K562 (cell line): Measurements from ENCODE around the gene THYN1. TPM values are rescaled to one million over a fixed set of nuclear protein-coding genes. Genes with fewer than 3 reads are reported as not detected.

ENCODE experiments used
- ATAC-seq: fragments of 200-7000 bp; cut with Tn5 transposase; 3 replicates; pipeline ENCODE4 v1.9.1; 2020; ENCODE audit warnings: moderate library complexity
- BruUV-seq: library from RNA; stranded (reverse); fragments of 400-500 nt; replicated peaks from 2 replicates; lab custom pipeline; 2021; lab: Mats Ljungman, UMichigan
- CTCF ChIA-PET: fragments of 300-600 bp; formaldehyde crosslinking; extraction: SDS; loops from one replicate; lab custom pipeline; 2021; ENCODE audit warnings: low intra/inter-chr PET ratio; lab: Yijun Ruan, JAX
- POLR2A ChIA-PET: fragments of 300-600, 350-650 bp; sonication (Branson Sonifier 250); formaldehyde crosslinking; extraction: SDS; loops from one replicate; lab custom pipeline; 2021; ENCODE audit warnings: antibody characterized with exemption, inconsistent platforms; lab: Yijun Ruan, JAX
- DNase-seq, 4 experiments: peaks; one replicate each; pipeline versions ENCODE4 v3.0.0 to v3.0.0-alpha.2; 2011 to 2018; ENCODE audit warnings: low spot score in 3 of 4, mixed read lengths in 3 of 4; ENCODE audit errors: extremely low read depth in 1 of 4
- FAIRE-seq: peaks from 2 replicates; lab custom pipeline; 2011; peaks lifted over from hg19 to GRCh38; lab: Jason Lieb, UNC
- H2AFZ ChIP-seq: 2 replicates; pipeline ENCODE4 v1.6.0; 2011; ENCODE audit warnings: low read depth, low read length, control low read depth, inconsistent platforms
- H3K27ac ChIP-seq: fragments of 200-600 bp; 3 replicates; pipeline ENCODE4 v1.8.0; 2011; ENCODE audit warnings: low read depth, mild to moderate bottlenecking, control low read depth, inconsistent platforms, low read length, moderate library complexity, mixed read lengths; ENCODE audit errors: extremely low read depth
- H3K27me3 ChIP-seq, 2 experiments: fragments of 300-600 bp in 1 of 2; 2 replicates in 1 of 2; 3 replicates in 1 of 2; pipeline versions ENCODE4 v1.6.0 to v1.8.0; 2011; ENCODE audit warnings: inconsistent platforms in 2 of 2, low read length in 2 of 2, mild to moderate bottlenecking in 1 of 2, mixed read lengths in 1 of 2, moderate library complexity in 1 of 2; ENCODE audit not compliant: control insufficient read depth in 2 of 2, insufficient read depth in 2 of 2
- H3K36me3 ChIP-seq: fragments of 300-600 bp; 3 replicates; pipeline ENCODE4 v1.8.0; 2011; ENCODE audit warnings: mild to moderate bottlenecking, low read length, inconsistent platforms; ENCODE audit not compliant: control insufficient read depth, insufficient read depth
- H3K4me1 ChIP-seq, 2 experiments: fragments of 200-600 bp in 1 of 2; replicated peaks in 1 of 2; 2 replicates in 1 of 2; 3 replicates in 1 of 2; pipeline versions ENCODE4 v1.5.1 to v1.8.0; 2011; ENCODE audit warnings: inconsistent platforms in 2 of 2, low read length in 2 of 2, mild to moderate bottlenecking in 1 of 2, mixed read lengths in 1 of 2, moderate library complexity in 1 of 2; ENCODE audit not compliant: control insufficient read depth in 2 of 2, insufficient read depth in 2 of 2
- H3K4me2 ChIP-seq: 2 replicates; pipeline ENCODE4 v1.6.1; 2011; ENCODE audit warnings: low read length, control low read depth, inconsistent platforms, mixed read lengths; ENCODE audit not compliant: insufficient read depth
- H3K4me3 ChIP-seq: fragments of 200-600 bp; sonication (generic), shearing (Covaris generic); 2 replicates; pipeline ENCODE4 v1.5.1; 2016; ENCODE audit warnings: control low read depth, inconsistent platforms
- H3K79me2 ChIP-seq: fragments of 200-600 bp; 3 replicates; pipeline ENCODE4 v1.8.0; 2011; ENCODE audit warnings: low read length, inconsistent platforms; ENCODE audit not compliant: control insufficient read depth, insufficient read depth
- H3K9ac ChIP-seq, 2 experiments: 2 replicates each; pipeline versions ENCODE4 v1.6.0 to v1.6.1; 2011; ENCODE audit warnings: low read depth in 2 of 2, low read length in 2 of 2, control low read depth in 1 of 2, inconsistent platforms in 1 of 2, mild to moderate bottlenecking in 1 of 2, mixed read lengths in 1 of 2; ENCODE audit not compliant: insufficient read depth in 1 of 2
- H3K9me1 ChIP-seq: one replicate; pipeline ENCODE4 v1.6.0; 2011; ENCODE audit warnings: inconsistent platforms, mild to moderate bottlenecking, low read length, moderate library complexity; ENCODE audit not compliant: control insufficient read depth, insufficient read depth
- H3K9me3 ChIP-seq: replicated peaks from 2 replicates; pipeline ENCODE4 v1.5.1; 2011; ENCODE audit warnings: low read depth, low read length, inconsistent platforms; ENCODE audit not compliant: control insufficient read depth, insufficient read depth
- H4K20me1 ChIP-seq: replicated peaks from 2 replicates; pipeline ENCODE4 v1.6.1; 2011; ENCODE audit warnings: low read length, inconsistent platforms, mixed read lengths; ENCODE audit not compliant: control insufficient read depth, insufficient read depth
- EGR1 ChIP-seq: fragments of 450-650 bp; conservative IDR thresholded peaks from 2 replicates; pipeline ENCODE4 v1.6.1; 2017; ENCODE audit warnings: mild to moderate bottlenecking
- FIP1L1 ChIP-seq: fragments of 200-400 bp; formaldehyde crosslinking; IDR thresholded peaks from 2 replicates; pipeline ENCODE4 v1.6.1; 2018; ENCODE audit warnings: mild to moderate bottlenecking, low read depth, low read length; ENCODE audit not compliant: poor library complexity, severe bottlenecking
- KAT7 ChIP-seq: sonication (generic); formaldehyde crosslinking; IDR thresholded peaks from 2 replicates; pipeline ENCODE4 v1.8.0; 2022; ENCODE audit warnings: missing genetic modification reagents, mild to moderate bottlenecking, borderline replicate concordance
- KDM1A ChIP-seq, 2 experiments: fragments of 450-650 bp; IDR thresholded peaks; 2 replicates each; pipeline ENCODE4 v1.6.1; 2016; ENCODE audit warnings: mild to moderate bottlenecking in 2 of 2
- KLF16 ChIP-seq: IDR thresholded peaks from 2 replicates; pipeline ENCODE4 v1.6.1; 2016; ENCODE audit warnings: antibody characterized with exemption
- MTA2 ChIP-seq: fragments of 450-650 bp; IDR thresholded peaks from 2 replicates; pipeline ENCODE4 v1.6.1; 2016; ENCODE audit warnings: low read depth
- NRF1 ChIP-seq, 2 experiments: fragments of 450-650 bp; IDR thresholded peaks in 1 of 2; conservative IDR thresholded peaks in 1 of 2; 2 replicates each; pipeline ENCODE4 v1.6.1; 2014; ENCODE audit warnings: mild to moderate bottlenecking in 2 of 2
- NUFIP1 ChIP-seq: fragments of 450-650 bp; IDR thresholded peaks from 2 replicates; pipeline ENCODE4 v1.6.1; 2018; ENCODE audit not compliant: partially characterized antibody
- PBX2 ChIP-seq, 2 experiments: IDR thresholded peaks in 1 of 2; conservative IDR thresholded peaks in 1 of 2; 2 replicates each; pipeline ENCODE4 v1.6.1; 2016; ENCODE audit warnings: low read depth in 2 of 2, mild to moderate bottlenecking in 1 of 2, missing compliant biosample characterization in 1 of 2, missing genetic modification characterization in 1 of 2, moderate library complexity in 1 of 2
- PHF20 ChIP-seq: fragments of 450-650 bp; IDR thresholded peaks from 2 replicates; pipeline ENCODE4 v1.6.1; 2018; ENCODE audit not compliant: partially characterized antibody
- POLR2AphosphoS5 ChIP-seq: IDR thresholded peaks from 2 replicates; pipeline ENCODE4 v1.6.1; 2011; ENCODE audit warnings: mild to moderate bottlenecking, low read depth, low read length, moderate library complexity; ENCODE audit not compliant: control insufficient read depth, insufficient read depth
- SMARCA4 ChIP-seq: fragments of 450-650 bp; IDR thresholded peaks from 2 replicates; pipeline ENCODE4 v1.6.1; 2016
- SREBF2 ChIP-seq: sonication (generic); formaldehyde crosslinking; IDR thresholded peaks from 2 replicates; pipeline ENCODE4 v1.4.0; 2020; ENCODE audit warnings: mild to moderate bottlenecking, missing genetic modification reagents
- SRSF7 ChIP-seq: fragments of 200-400 bp; formaldehyde crosslinking; optimal IDR thresholded peaks from 2 replicates; pipeline ENCODE3; 2017; ENCODE audit warnings: mild to moderate bottlenecking, low read depth, low read length
- SRSF9 ChIP-seq: fragments of 200-400 bp; formaldehyde crosslinking; IDR thresholded peaks from 2 replicates; pipeline ENCODE4 v1.6.1; 2017; ENCODE audit warnings: low read depth, low read length, borderline replicate concordance
- TAL1 ChIP-seq: fragments of 450-650 bp; IDR thresholded peaks from 2 replicates; pipeline ENCODE4 v1.6.1; 2016; ENCODE audit warnings: mild to moderate bottlenecking
- UBTF ChIP-seq, 2 experiments: IDR thresholded peaks; 2 replicates each; pipeline ENCODE4 v1.6.1; 2012; ENCODE audit warnings: improper control_type of control experiment in 2 of 2, low read depth in 2 of 2, low read length in 2 of 2, borderline replicate concordance in 1 of 2
- ZEB2 ChIP-seq: fragments of 450-650 bp; IDR thresholded peaks from 2 replicates; pipeline ENCODE4 v1.6.1; 2016
- ZFP36 ChIP-seq: fragments of 150-350 bp; IDR thresholded peaks from 2 replicates; pipeline ENCODE4 v1.6.1; 2018; ENCODE audit warnings: low read length, low read depth; ENCODE audit not compliant: partially characterized antibody
- WGBS: fragments of 100-300 bp; shearing (Covaris generic); methylation state at CpG from one replicate; pipeline ENCODE4 v1.1.6; 2016; ENCODE audit warnings: low coverage, mixed read lengths; ENCODE audit not compliant: insufficient coverage; ENCODE audit errors: missing lambda C conversion rate; 5-methylcytosine and 5-hydroxymethylcytosine counted together
- in situ Hi-C: fragments of 300-500 bp; cut with MboI; formaldehyde crosslinking; loops from 4 replicates; pipeline ENCODE4 v1.15.0; 2018; ENCODE audit warnings: inconsistent platforms, mixed read lengths
- intact Hi-C: fragments of 100-400 bp; cut with micrococcal nuclease; formaldehyde crosslinking; loops from 2 replicates; pipeline ENCODE4 v1.14.2; 2022
- polyA plus RNA-seq, 8 experiments: library from polyadenylated mRNA; depleted of rRNA in 4 of 8; stranded (reverse) in 5 of 8; unstranded in 3 of 8; fragments of >200 nt; fragmentation: Nextera tagmentation in 2 of 8; fragmentation: Illumina TruSeq in 1 of 8; extraction: Ambion mirVana in 2 of 8; extraction: Trizol in 1 of 8; gene quantifications; 2 replicates each; pipeline versions ENCODE4 v1.2.1 to v1.2.3, GENCODE V29; 2011 to 2014; ENCODE audit warnings: inconsistent platforms in 1 of 8, missing spikeins in 1 of 8
- total RNA-seq, 7 experiments: library from RNA; depleted of rRNA in 6 of 7; stranded (reverse); fragments of >200 nt in 6 of 7; fragmentation: Illumina TruSeq in 2 of 7; extraction: Trizol in 2 of 7; gene quantifications; 2 replicates each; pipeline versions ENCODE4 v1.2.1 to v1.2.3, GENCODE V29; 2011 to 2021; ENCODE audit warnings: low replicate concordance in 1 of 7

The THYN1 gene
- total and polyA plus RNA-seq, 9 of the 15 experiments (the other 6 are each of a cell fraction or from before 2014, with no cell fraction given) = 54.9 to 279 (median 104) TPM

- Histone ChIP-seq H4K20me1 (peaks cover 4% of the 10 kb centered on the region; the same call in 1 of the 2 replicates), H3K9ac (no peak overlapping the region), H3K27ac (peak overlapping the region; percentile 64), H3K4me1 (peaks cover 22 to 48% of the 10 kb centered on the region in 2 experiments), H3K79me2 (peaks cover 65% of the 10 kb centered on the region), H3K4me3 (no peak overlapping the region), H3K4me2 (peak overlapping the region; percentile 72), H2AFZ (peak overlapping the region; percentile 48), H3K27me3 (no peaks in the 10 kb centered on the region), H3K36me3 (peaks cover 38% of the 10 kb centered on the region), H3K9me3 (no peaks in the 10 kb centered on the region), H3K9me1 (peaks cover 5% of the 10 kb centered on the region)
- ChIA-PET CTCF (no interaction called here), POLR2A (interaction anchor here (0.7 to 2.2 kb wide), 6 partner anchors 9 to 43 kb away, joined by 3 to 18 read pairs (median 3); partner anchors contain the start of genes GLB1L3, NCAPD3 and VPS26B)
- intact Hi-C loops (loop anchor here (1.0 kb wide), 1 partner anchor 8 kb away; no protein-coding TSS in a partner anchor), in situ Hi-C loops (no loop called here)
- no TSS peak for BruUV-seq
- peak; percentile 68 to 88 (median 79) for DNase-seq
- peak; percentile 95 for FAIRE-seq
- peak; percentile 92 for ATAC-seq
- 0% methylated on average over 4 of the region's 4 CpGs for WGBS
- peak; percentile 23; the same call in 1 of the 2 replicates for TF ChIP-seq EGR1
- 0 out of 2 replicates have a peak, but pooled peaks have one; percentile 16 for TF ChIP-seq MTA2
- no peak for TF ChIP-seq PHF20
- no peak for TF ChIP-seq NUFIP1
- TF ChIP-seq NRF1 (conservative IDR thresholded peaks at IDR 0.05 in 1 of 2, IDR thresholded peaks at IDR 0.05 in 1 of 2) = no peak
- 0 out of 4 replicates have a peak, but pooled peaks of 1 of the 2 experiments have one; percentile 9 for TF ChIP-seq UBTF (IDR thresholded peaks at IDR 0.05; ENCODE audit: borderline replicate concordance in 1 of 2, low read depth in 2 of 2, low read length in 2 of 2)
- no peak for TF ChIP-seq SRSF7
- no peak for TF ChIP-seq KAT7 (CRISPR knock-in tag)
- no peak for TF ChIP-seq SRSF9
- peak; percentile 57; the same call in 1 of the 2 replicates for TF ChIP-seq TAL1
- peak; percentile 65 for TF ChIP-seq SMARCA4
- TF ChIP-seq ZFP36 = peak; percentile 54
- no peak for TF ChIP-seq FIP1L1
- peak; percentile 53 to 62; a peak in 2 of 4 replicates for TF ChIP-seq KDM1A (IDR thresholded peaks at IDR 0.05)
- TF ChIP-seq PBX2 (CRISPR knock-in tag; IDR thresholded peaks at IDR 0.05; ENCODE audit: low read depth) = no peak
- TF ChIP-seq PBX2 (tag; conservative IDR thresholded peaks at IDR 0.05; ENCODE audit: low read depth) = no peak
- TF ChIP-seq SREBF2 (CRISPR knock-in tag) = no peak
- TF ChIP-seq ZEB2 = no peak
- TF ChIP-seq POLR2AphosphoS5 = peak; percentile 49; the same call in 1 of the 2 replicates
- 0 out of 2 replicates have a peak, but pooled peaks have one; percentile 25 for TF ChIP-seq KLF16
Measured at GRCh38 chr11:134233729-134234179, 19.4 kb downstream of the THYN1 start.
